CD14-positive monocyte (primary cell): ENCODE results near the gene NTS. TPM values are rescaled to one million over a fixed set of nuclear protein-coding genes. Genes with fewer than 3 reads are reported as not detected.

Experiments
- DNase-seq, 3 donors: peaks; one replicate each; pipeline ENCODE4 v3.0.0-alpha.2; 2011 to 2022
- H2AFZ ChIP-seq: 2 replicates; pipeline ENCODE4 v1.6.0; 2012; ENCODE audit warnings: mild to moderate bottlenecking, low read depth, low read length, inconsistent platforms; ENCODE audit not compliant: insufficient read depth, poor library complexity, severe bottlenecking
- H3K27ac ChIP-seq, 2 donors: 1 replicate in 1 of 2; 2 replicates in 1 of 2; pipeline ENCODE4 v1.5.1; 2012 to 2013; ENCODE audit warnings: low read length in 2 of 2, control low read depth in 1 of 2, inconsistent platforms in 1 of 2, low read depth in 1 of 2, mild to moderate bottlenecking in 1 of 2
- H3K27me3 ChIP-seq, 2 donors: one replicate each; pipeline versions ENCODE4 v1.6.0 to v1.6.1; 2011 to 2013; ENCODE audit warnings: low read length in 2 of 2; ENCODE audit not compliant: control insufficient read depth in 2 of 2, insufficient read depth in 2 of 2
- H3K36me3 ChIP-seq, 2 donors: replicated peaks in 1 of 2; 1 replicate in 1 of 2; 2 replicates in 1 of 2; pipeline versions ENCODE4 v1.5.1 to v1.6.1; 2012 to 2013; ENCODE audit warnings: low read length in 2 of 2, control low read depth in 1 of 2, inconsistent platforms in 1 of 2, mild to moderate bottlenecking in 1 of 2; ENCODE audit not compliant: insufficient read depth in 2 of 2, control insufficient read depth in 1 of 2
- H3K4me1 ChIP-seq, 2 donors: 1 replicate in 1 of 2; 2 replicates in 1 of 2; pipeline versions ENCODE4 v1.5.1 to v1.6.1; 2012 to 2013; ENCODE audit warnings: low read length in 2 of 2, control low read depth in 1 of 2, inconsistent platforms in 1 of 2, mild to moderate bottlenecking in 1 of 2, moderate library complexity in 1 of 2; ENCODE audit not compliant: insufficient read depth in 2 of 2, control insufficient read depth in 1 of 2
- H3K4me2 ChIP-seq: replicated peaks from 2 replicates; pipeline ENCODE3; 2012; ENCODE audit warnings: low read length, moderate library complexity, mild to moderate bottlenecking; ENCODE audit not compliant: poor library complexity, severe bottlenecking; ENCODE audit errors: extremely low read depth
- H3K4me3 ChIP-seq, 3 experiments: fragments of 200-600 bp in 1 of 3; sonication (generic) in 1 of 3; replicated peaks in 1 of 3; 1 replicate in 2 of 3; 2 replicates in 1 of 3; pipeline ENCODE4 v1.5.1; 2011 to 2013; ENCODE audit warnings: low read length in 3 of 3, mild to moderate bottlenecking in 3 of 3, control low read depth in 2 of 3, low read depth in 2 of 3, inconsistent platforms in 1 of 3, moderate library complexity in 1 of 3
- H3K79me2 ChIP-seq: 2 replicates; pipeline ENCODE4 v1.6.0; 2012; ENCODE audit warnings: mild to moderate bottlenecking, control low read depth, inconsistent platforms, low read length, moderate library complexity; ENCODE audit not compliant: insufficient read depth
- H3K9ac ChIP-seq: 2 replicates; pipeline ENCODE4 v1.6.0; 2017; ENCODE audit warnings: low read length, mild to moderate bottlenecking; ENCODE audit not compliant: insufficient read depth, poor library complexity, severe bottlenecking
- H3K9me3 ChIP-seq, 2 donors: replicated peaks in 1 of 2; 1 replicate in 1 of 2; 2 replicates in 1 of 2; pipeline versions ENCODE4 v1.5.1 to v1.6.1; 2012 to 2013; ENCODE audit warnings: low read length in 2 of 2, control low read depth in 1 of 2; ENCODE audit not compliant: control insufficient read depth in 1 of 2, insufficient read depth in 1 of 2
- H4K20me1 ChIP-seq: 2 replicates; pipeline ENCODE4 v1.6.0; 2012; ENCODE audit warnings: mild to moderate bottlenecking, low read length, control low read depth, moderate library complexity; ENCODE audit not compliant: insufficient read depth
- H3K27ac Mint-ChIP-seq, 7 donors: one replicate each; pipeline ENCODE4 v1.8.0; 2020; ENCODE audit warnings: mild to moderate bottlenecking in 7 of 7, mixed read lengths in 7 of 7, moderate library complexity in 6 of 7, inconsistent platforms in 2 of 7
- H3K27me3 Mint-ChIP-seq, 3 donors: one replicate each; pipeline ENCODE4 v1.8.0; 2021 to 2022; ENCODE audit warnings: low read depth in 3 of 3, mild to moderate bottlenecking in 3 of 3, mixed read lengths in 3 of 3, moderate library complexity in 3 of 3, inconsistent platforms in 1 of 3
- H3K36me3 Mint-ChIP-seq, 2 donors: one replicate each; pipeline ENCODE4 v1.8.0; 2020; ENCODE audit warnings: mixed read lengths in 2 of 2, inconsistent platforms in 1 of 2, mild to moderate bottlenecking in 1 of 2
- H3K4me1 Mint-ChIP-seq: one replicate; pipeline ENCODE4 v1.8.0; 2020; ENCODE audit warnings: mild to moderate bottlenecking, mixed read lengths
- H3K4me3 Mint-ChIP-seq, 2 donors: one replicate each; pipeline ENCODE4 v1.8.0; 2020; ENCODE audit warnings: mild to moderate bottlenecking in 2 of 2, mixed read lengths in 2 of 2, moderate library complexity in 1 of 2
- H3K9me3 Mint-ChIP-seq, 7 donors: one replicate each; pipeline ENCODE4 v1.8.0; 2020 to 2022; ENCODE audit warnings: mixed read lengths in 7 of 7, mild to moderate bottlenecking in 6 of 7, moderate library complexity in 6 of 7, inconsistent platforms in 2 of 7
- CTCF ChIP-seq: fragments of 200-600 bp; IDR thresholded peaks from one replicate; pipeline ENCODE4 v1.8.0; 2022; ENCODE audit warnings: antibody characterized with exemption, mild to moderate bottlenecking
- WGBS: methylation state at CpG from one replicate; pipeline ENCODE4 v1.1.5; 2013; ENCODE audit warnings: missing lambda C conversion rate; ENCODE audit not compliant: insufficient coverage; 5-methylcytosine and 5-hydroxymethylcytosine counted together
- intact Hi-C, 2 donors: fragments of 100-400 bp; cut with micrococcal nuclease; formaldehyde crosslinking; loops; one replicate each; pipeline versions ENCODE4 v1.15.0 to v1.15.1; 2023
- polyA plus RNA-seq, 3 donors: library from polyadenylated mRNA; depleted of rRNA in 1 of 3; unstranded in 2 of 3; stranded (reverse) in 1 of 3; fragments of 300-500 nt in 2 of 3; fragments of >200 nt in 1 of 3; fragmentation: Illumina TruSeq in 2 of 3; gene quantifications; 1 replicate in 2 of 3; 2 replicates in 1 of 3; pipeline ENCODE4 v1.2.3, GENCODE V29; 2012 to 2021

Gene NTS
- polyA plus RNA-seq, 3 donors = not detected

DNA sequence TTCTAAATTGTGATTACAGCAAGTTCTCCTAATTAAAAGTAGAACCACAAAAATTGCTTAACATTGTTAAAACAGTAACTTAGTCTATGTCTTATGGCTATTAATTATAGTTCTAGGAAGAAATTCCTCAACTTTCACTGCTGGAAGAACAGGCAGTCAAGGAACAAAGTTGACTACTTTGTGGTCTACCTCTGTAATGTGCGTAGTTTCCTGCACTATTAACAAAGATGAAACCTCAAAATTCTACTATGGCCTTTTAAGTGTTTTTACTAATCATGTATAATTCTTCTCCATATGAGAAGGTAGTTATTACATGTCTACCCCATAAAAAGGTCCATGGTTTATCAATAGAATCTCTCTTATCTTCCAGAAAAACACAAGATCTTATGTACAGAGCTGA, 45.5 kb upstream of the NTS start:
- Histone ChIP-seq H3K27ac (no peak overlapping the region), H3K9me3 (no peaks in the 10 kb centered on the region), H2AFZ (no peak overlapping the region), H3K4me1 (no peaks in the 10 kb centered on the region), H3K27me3 (no peaks in the 10 kb centered on the region), H3K4me2 (no peak overlapping the region), H3K79me2 (no peaks in the 10 kb centered on the region), H3K36me3 (no peaks in the 10 kb centered on the region), H3K9ac (no peak overlapping the region), H4K20me1 (no peaks in the 10 kb centered on the region), H3K4me3 (no peak overlapping the region)
- DNase-seq = no peak
- Mint-ChIP-seq H3K27me3 (no peaks in the 10 kb centered on the region), H3K4me3 (no peak overlapping the region), H3K4me1 (no peaks in the 10 kb centered on the region), H3K9me3 (peaks cover 0 to 4% (median 0%) of the 10 kb centered on the region in 7 donors), H3K36me3 (no peaks in the 10 kb centered on the region), H3K27ac (no peak overlapping the region)
- WGBS = no CpG with 5 or more reads among the region's 1 CpG
- intact Hi-C loops = no loop called here
- no peak for TF ChIP-seq CTCF

DNA sequence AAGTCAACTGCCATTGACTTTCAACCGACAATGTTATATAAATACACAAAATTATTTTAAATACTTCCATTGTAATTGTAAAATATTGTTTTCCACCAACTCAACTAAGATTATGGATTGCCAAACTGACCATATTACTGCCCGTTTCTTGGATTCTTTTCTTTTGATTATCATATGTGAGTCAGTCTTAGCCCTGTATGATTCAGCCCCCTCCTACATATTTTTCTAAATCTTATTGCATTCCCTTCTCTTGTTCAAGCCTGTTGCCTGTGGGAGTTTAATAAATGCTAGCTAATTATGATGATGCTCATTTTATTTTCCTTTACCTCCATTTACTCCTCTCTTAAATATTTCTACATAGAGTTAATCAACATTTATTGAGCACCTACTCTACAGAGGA, 44.7 kb upstream of the NTS start:
- Histone ChIP-seq H3K36me3 (no peaks in the 10 kb centered on the region), H3K27me3 (no peaks in the 10 kb centered on the region), H3K4me3 (no peak overlapping the region), H3K9ac (no peak overlapping the region), H4K20me1 (no peaks in the 10 kb centered on the region), H3K27ac (no peak overlapping the region), H3K9me3 (no peaks in the 10 kb centered on the region), H3K4me1 (no peaks in the 10 kb centered on the region), H2AFZ (no peak overlapping the region), H3K4me2 (no peak overlapping the region), H3K79me2 (no peaks in the 10 kb centered on the region)
- WGBS = no CpG with 5 or more reads among the region's 2 CpGs
- Mint-ChIP-seq H3K4me3 (no peak overlapping the region), H3K4me1 (no peaks in the 10 kb centered on the region), H3K36me3 (no peaks in the 10 kb centered on the region), H3K27ac (no peak overlapping the region), H3K9me3 (peaks cover 0 to 4% (median 0%) of the 10 kb centered on the region in 7 donors), H3K27me3 (no peaks in the 10 kb centered on the region)
- TF ChIP-seq CTCF = no peak
- intact Hi-C loops = no loop called here
- DNase-seq = no peak
